ENCODE data around the gene TLL2. TPM values are rescaled to one million over a fixed set of nuclear protein-coding genes. Genes with fewer than 3 reads are reported as not detected.

Gene TLL2
- total and polyA plus RNA-seq, 4 donors: 0.07 to 0.23 (median 0.10) TPM

- no peaks in the 10 kb centered on the region for H3K36me3 ChIP-seq (ENCODE audit: control insufficient read depth in 4 of 4, insufficient read depth in 4 of 4, low read length in 4 of 4)
- H3K9me3 ChIP-seq (ENCODE audit: control insufficient read depth in 4 of 4, insufficient read depth in 3 of 4, low read length in 3 of 4): peaks cover 0 to 2% (median 0%) of the 10 kb centered on the region in 4 donors
- ATAC-seq (ENCODE audit: insufficient read depth, low FRiP score): no peak
- no peak overlapping the region for H3K4me3 ChIP-seq
- 87 to 94% methylated on average over 12 of the region's 12 CpGs for WGBS, 2 donors
- TF ChIP-seq, protein P1, sequence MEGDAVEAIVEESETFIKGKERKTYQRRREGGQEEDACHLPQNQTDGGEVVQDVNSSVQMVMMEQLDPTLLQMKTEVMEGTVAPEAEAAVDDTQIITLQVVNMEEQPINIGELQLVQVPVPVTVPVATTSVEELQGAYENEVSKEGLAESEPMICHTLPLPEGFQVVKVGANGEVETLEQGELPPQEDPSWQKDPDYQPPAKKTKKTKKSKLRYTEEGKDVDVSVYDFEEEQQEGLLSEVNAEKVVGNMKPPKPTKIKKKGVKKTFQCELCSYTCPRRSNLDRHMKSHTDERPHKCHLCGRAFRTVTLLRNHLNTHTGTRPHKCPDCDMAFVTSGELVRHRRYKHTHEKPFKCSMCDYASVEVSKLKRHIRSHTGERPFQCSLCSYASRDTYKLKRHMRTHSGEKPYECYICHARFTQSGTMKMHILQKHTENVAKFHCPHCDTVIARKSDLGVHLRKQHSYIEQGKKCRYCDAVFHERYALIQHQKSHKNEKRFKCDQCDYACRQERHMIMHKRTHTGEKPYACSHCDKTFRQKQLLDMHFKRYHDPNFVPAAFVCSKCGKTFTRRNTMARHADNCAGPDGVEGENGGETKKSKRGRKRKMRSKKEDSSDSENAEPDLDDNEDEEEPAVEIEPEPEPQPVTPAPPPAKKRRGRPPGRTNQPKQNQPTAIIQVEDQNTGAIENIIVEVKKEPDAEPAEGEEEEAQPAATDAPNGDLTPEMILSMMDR (IDR thresholded peaks at IDR 0.05; ENCODE audit: control extremely low read depth, extremely low read depth): no peak
- DNase-seq: no peak
- no peak overlapping the region for H3K27ac ChIP-seq (ENCODE audit: low read depth in 1 of 2, low read length in 1 of 2)
- H3K27me3 ChIP-seq (ENCODE audit: control insufficient read depth in 3 of 3, insufficient read depth in 3 of 3, low read length in 2 of 3): peaks cover 0 to 13% (median 0%) of the 10 kb centered on the region in 3 donors
- H3K9ac ChIP-seq (ENCODE audit: insufficient read depth in 1 of 2, low read length in 2 of 2): no peak overlapping the region
- H3K4me1 ChIP-seq (ENCODE audit: control insufficient read depth in 5 of 5, insufficient read depth in 5 of 5, low read length in 5 of 5): no peaks in the 10 kb centered on the region
Measured at GRCh38 chr10:96493871-96494525, 19.7 kb downstream of the TLL2 start.

GRCh38 chr10:96493254-96493653 lies 20.5 kb downstream of the TLL2 start:
- Histone ChIP-seq H3K36me3 (ENCODE audit: control insufficient read depth in 4 of 4, insufficient read depth in 4 of 4, low read length in 4 of 4) (no peaks in the 10 kb centered on the region), H3K9ac (ENCODE audit: insufficient read depth in 1 of 2, low read length in 2 of 2) (no peak overlapping the region), H3K4me3 (no peak overlapping the region), H3K27me3 (ENCODE audit: control insufficient read depth in 3 of 3, insufficient read depth in 3 of 3, low read length in 2 of 3) (peaks cover 0 to 11% (median 0%) of the 10 kb centered on the region in 3 donors), H3K27ac (ENCODE audit: low read depth in 1 of 2, low read length in 1 of 2) (no peak overlapping the region), H3K4me1 (ENCODE audit: control insufficient read depth in 5 of 5, insufficient read depth in 5 of 5, low read length in 5 of 5) (no peaks in the 10 kb centered on the region), H3K9me3 (ENCODE audit: control insufficient read depth in 4 of 4, insufficient read depth in 3 of 4, low read length in 3 of 4) (peaks cover 0 to 2% (median 0%) of the 10 kb centered on the region in 4 donors)
- 82 to 93% methylated on average over 2 of the region's 2 CpGs for WGBS, 2 donors
- TF ChIP-seq, protein P1 (IDR thresholded peaks at IDR 0.05; ENCODE audit: control extremely low read depth, extremely low read depth): no peak
- DNase-seq (no peak), ATAC-seq (ENCODE audit: insufficient read depth, low FRiP score) (no peak)

- 74 to 80% methylated on average over 3 of the region's 3 CpGs for WGBS, 2 donors
- Histone ChIP-seq H3K27ac (ENCODE audit: low read depth in 1 of 2, low read length in 1 of 2) (no peak overlapping the region), H3K4me3 (no peak overlapping the region), H3K36me3 (ENCODE audit: control insufficient read depth in 4 of 4, insufficient read depth in 4 of 4, low read length in 4 of 4) (no peaks in the 10 kb centered on the region), H3K4me1 (ENCODE audit: control insufficient read depth in 5 of 5, insufficient read depth in 5 of 5, low read length in 5 of 5) (no peaks in the 10 kb centered on the region), H3K9me3 (ENCODE audit: control insufficient read depth in 4 of 4, insufficient read depth in 3 of 4, low read length in 3 of 4) (peaks cover 0 to 2% (median 0%) of the 10 kb centered on the region in 4 donors), H3K27me3 (ENCODE audit: control insufficient read depth in 3 of 3, insufficient read depth in 3 of 3, low read length in 2 of 3) (peaks cover 0 to 8% (median 0%) of the 10 kb centered on the region in 3 donors), H3K9ac (ENCODE audit: insufficient read depth in 1 of 2, low read length in 2 of 2) (no peak overlapping the region)
- DNase-seq (no peak), ATAC-seq (ENCODE audit: insufficient read depth, low FRiP score) (no peak)
- TF ChIP-seq, protein P1 (IDR thresholded peaks at IDR 0.05; ENCODE audit: control extremely low read depth, extremely low read depth): no peak
Measured at GRCh38 chr10:96491303-96491702, 22.4 kb downstream of the TLL2 start.

Measured in lung (tissue), 12 donors.